NCI-H1105 (cell line): ENCODE measurements around the gene DGLUCY.
"Not testable (repeated sequence)": the region's sequence is repeated elsewhere in the genome, so short reads cannot be mapped to it uniquely, and the experiment has no call there.

ENCODE experiments used
- DNase-seq: peaks from one replicate; lab custom pipeline; 2025; lab: John Stamatoyannopoulos, UW

The DGLUCY gene

GRCh38 chr14:91171291-91171690 is 57.4 kb downstream of the DGLUCY start:
- DNase-seq: no peak

DNA sequence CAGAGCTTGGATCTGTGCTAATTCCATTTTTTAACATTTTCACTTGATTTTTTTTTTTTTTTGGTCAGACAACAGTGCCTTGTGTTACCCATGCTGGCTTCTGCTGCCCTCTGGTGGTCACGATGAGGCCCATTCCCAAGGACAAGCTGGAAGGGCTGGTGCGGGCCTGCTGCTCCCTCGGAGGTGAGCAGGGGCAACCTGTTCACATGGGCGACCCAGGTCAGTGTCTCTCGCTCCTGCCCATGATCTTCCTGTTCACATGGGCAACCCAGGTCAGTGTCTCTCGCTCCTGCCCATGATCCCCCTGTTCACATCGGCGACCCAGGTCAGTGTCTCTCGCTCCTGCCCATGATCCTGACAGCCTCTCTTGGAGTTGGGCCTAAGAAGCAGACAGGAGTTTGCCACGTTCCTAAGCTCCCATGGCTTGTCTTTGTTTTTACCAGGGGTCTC is 59.4 kb downstream of the DGLUCY start:
- DNase-seq: peak; percentile 70

DNA sequence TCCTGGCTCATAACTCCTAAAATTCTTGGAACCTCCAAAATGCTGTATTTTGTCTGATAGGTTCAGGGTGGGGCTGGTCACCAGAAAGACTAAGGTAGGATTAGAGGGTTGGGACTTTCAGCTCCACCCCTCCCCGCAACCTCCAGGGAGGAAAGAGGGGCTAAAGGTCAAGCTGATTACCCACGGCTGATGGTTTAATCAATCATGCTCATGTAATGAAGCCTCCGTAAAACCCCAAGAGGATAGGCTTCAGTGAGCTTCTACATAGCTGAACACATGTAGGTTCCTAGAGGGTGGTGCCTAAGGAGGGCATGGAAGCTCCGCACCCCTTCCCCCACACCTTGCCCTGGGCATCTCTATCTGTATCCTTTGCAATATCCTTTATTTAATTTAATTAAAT is 60.0 kb downstream of the DGLUCY start:
- no peak for DNase-seq

DNA sequence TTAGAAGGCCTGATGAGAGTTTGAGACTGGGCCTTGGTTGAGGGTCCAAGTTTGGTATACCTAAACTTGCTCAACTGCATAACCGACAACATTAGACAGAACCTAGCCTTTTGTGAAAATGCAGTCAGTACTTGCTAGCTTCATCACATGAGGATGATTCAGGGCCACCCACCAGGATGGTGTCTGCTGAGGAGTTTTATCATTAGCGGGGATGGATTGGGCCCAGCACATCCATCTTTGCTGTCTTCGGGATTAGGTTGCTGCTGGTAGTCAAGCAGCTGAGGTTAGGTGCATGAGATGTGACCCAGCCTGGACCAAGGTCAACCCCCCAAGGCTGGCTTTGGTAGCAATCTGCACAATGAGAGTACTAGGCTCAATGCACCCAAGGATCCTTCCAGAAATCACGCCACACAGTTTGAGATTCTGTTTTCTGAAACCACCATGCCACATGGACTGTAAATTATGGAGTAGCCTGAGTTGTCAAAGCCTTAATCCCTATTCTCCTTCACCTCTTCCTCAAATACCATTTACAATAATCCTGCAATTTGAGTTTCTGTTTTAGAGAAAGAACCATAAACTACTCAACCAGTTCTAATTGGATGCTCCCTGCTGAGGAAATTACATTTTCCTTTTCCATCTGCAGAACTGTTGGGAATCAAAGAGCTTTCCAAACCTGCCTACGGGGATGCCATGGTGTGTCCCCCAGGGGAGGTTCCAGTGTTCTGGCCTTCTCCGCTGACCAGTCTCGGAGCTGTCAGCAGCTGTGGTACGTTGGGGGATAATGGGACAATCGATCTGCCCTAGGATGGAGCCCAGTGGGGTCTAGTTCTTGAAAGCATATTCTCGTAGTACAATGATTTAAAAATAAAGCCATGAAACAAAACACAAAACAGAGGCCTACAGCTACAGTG is 61.7 kb downstream of the DGLUCY start:
- no peak for DNase-seq

DNA sequence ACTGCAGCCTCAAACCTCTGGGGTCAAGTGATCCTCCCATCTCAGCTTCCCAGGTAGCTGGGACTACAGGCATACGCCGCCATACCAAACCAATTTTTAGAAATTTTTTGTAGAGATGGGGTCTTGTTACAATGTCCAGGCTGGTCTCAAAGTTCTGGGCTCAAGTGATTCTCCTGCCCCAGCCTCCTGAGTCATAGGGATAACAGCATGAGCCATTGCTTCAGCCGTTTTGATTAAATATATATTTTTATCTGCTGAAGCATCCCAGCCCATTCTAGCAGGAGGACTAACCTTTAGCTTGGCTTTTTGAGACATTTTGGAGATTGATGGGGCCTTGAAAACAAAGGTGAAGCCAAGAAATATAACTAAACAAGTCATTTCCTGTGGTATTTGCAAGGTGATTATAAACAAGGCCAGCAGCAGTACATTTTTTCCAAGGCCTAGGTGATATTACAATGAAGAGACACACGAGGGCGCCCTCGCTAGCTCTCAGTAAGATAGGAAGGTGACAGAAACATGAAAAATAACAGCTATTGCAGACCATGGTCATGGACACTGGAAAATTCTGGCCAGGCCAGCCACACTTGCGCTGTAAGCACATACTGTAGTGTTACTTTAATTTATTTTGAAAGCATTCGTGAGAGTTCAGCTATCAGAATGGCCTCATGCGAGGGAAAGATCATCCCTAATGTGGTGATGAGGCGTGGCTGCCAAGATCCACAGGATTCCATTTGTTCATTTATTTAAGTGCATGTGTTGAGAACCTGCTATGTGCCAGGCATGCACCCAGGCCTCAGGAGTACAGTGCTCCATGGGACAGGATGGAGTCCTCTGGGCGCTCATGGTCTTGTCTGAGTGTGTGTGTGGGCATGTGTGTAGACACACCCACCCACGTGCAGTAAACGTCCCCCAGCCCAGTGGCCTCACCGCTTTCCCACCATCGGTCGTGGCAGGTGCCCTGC is 63.5 kb downstream of the DGLUCY start:
- peak; percentile 64 for DNase-seq

DNA sequence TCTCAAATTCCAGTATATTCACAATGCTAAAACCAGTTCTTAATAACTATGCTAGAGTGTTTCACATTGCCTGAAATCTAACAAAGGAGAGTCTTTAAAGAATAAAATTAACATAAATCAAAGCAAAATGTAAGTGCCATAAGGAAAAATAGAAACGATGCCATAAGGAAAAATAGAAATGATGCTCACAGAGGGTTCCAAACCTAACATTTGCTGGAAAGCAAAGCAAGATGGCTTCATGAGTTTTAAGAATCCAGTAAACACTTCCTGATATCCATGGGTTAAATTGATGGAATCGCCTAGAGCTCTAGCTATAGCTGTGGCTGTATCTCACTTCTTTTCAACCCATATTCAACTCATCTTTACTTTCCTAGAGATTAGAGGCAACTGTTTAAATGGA is 66.7 kb downstream of the DGLUCY start:
- no peak for DNase-seq

- not testable (repeated sequence) for DNase-seq
These were observed 68.9 kb downstream of the DGLUCY start for GRCh38 chr14:91182753-91183152.

GRCh38 chr14:91184559-91184958 is 70.7 kb downstream of the DGLUCY start:
- DNase-seq: no peak

DNA sequence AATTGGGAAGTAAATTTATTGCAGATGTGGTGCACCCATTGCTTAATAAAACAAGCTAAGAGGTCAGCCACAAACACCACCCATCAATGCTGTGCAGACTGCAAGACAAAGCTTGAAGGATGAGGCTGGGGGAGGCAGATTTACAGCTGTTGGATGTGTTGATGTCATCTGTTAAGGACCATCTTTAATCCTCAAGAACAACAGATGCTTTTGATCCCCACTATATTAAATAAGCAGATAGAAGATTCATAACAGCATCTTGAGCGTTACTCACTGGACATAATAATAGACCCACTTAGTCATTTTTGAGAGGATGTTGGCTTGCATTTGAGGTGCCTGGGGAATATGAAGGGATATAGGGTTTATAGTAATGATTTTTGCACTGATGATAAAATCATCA is 71.8 kb downstream of the DGLUCY start:
- no peak for DNase-seq

DNA sequence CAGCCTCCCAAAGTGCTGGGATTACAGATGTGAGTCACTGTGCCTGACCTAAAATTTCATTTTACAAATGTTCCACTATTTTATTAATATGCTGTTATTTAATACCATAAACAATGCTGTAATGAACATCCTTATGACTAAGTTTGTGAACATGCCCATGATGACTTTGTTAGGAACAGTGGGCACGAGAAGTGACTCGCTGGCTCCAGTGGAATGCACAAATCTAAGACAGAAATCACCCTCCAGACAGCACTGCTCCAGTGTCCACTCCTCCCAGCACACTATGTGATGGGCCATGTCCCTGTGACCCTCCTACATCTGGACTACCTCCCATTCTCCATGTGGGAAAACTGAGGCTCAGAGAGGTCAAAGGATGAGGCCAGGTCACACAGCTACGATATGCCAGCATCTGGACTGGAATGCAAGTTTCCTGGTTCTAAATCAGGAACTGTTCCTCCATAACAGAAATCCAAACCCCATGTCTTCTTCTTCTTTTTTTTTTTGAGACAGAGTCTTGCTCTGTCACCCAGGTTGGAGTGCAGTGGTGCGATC is 72.7 kb downstream of the DGLUCY start:
- no peak for DNase-seq

DNA sequence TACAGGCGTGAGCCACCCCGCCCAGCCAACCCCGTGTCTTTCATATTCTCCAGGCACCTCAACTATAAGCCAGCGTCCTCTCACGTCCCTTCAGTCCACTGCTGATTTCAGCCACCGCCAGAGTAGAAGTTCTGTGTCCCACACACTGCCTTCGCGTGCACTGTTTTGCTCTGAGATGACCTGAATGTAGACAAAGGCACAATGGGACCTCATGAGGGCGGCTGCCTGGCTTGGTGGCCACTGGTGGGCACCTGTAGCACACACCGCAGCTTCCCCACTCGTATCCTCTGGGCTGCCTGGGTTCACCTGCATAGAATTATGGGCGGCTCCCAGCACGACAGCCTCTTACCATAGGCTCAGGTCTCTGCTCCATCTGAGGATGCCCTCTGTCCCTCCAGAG is 73.4 kb downstream of the DGLUCY start:
- no peak for DNase-seq

DNA sequence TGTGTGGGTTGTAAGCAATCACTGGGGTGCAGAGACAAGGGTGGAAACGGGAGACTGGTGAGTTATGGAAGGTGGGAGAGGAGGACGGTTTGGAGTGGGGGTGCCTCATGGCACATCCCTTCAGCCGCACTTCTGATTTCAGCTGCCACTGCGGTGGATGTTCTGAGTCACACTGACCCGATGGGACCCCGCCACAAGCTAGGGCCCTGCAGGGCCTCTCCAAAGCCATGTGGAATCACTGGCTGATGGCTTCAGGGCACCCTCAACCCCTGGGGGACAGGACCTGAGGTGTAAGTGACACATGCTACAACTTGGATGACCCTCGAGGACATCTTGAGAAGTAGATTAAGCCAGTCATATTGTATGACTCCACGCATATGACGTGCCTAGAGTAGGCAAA is 77.0 kb downstream of the DGLUCY start:
- DNase-seq: no peak

GRCh38 chr14:91193069-91193468 is 79.2 kb downstream of the DGLUCY start:
- DNase-seq: no peak

DNA sequence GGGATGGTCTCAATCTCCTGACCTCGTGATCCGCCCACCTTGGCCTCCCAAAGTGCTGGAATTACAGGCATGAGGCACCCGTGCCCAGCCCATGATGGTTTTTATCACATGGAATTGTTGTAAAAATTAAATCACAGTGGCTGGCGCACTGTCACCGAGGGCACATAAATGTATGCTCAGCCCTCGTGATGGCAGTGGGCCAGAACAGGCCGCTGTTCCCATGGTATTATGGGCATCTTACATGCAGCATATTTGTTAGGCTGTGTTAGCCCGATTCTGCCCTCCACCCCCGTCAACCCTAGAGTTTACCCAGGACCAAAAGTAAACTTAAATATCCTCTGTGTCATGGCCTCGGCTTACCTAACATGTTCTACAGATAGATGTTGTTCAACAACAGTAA is 82.0 kb downstream of the DGLUCY start:
- DNase-seq: no peak

- no peak for DNase-seq
These were observed 83.8 kb downstream of the DGLUCY start for GRCh38 chr14:91197631-91198030.

DNA sequence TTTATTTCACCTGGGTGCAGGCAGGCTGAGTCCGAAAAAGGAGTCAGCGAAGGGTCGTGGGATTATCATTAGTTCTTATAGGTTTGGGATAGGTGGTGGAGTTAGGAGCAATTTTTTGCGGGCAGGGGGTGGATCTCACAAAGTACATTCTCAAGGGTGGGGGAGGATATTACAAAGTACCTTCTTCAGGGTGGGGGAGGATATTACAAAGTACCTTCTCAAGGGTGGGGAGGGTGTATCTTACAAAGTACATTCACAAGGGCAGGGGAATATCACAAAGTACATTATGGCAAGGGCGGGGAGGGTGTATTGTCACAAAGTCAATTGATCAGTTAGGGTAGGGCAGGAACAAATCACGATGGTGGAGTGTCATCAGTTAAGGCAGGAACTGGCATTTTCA is 86.9 kb downstream of the DGLUCY start:
- DNase-seq: not testable (repeated sequence)

DNA sequence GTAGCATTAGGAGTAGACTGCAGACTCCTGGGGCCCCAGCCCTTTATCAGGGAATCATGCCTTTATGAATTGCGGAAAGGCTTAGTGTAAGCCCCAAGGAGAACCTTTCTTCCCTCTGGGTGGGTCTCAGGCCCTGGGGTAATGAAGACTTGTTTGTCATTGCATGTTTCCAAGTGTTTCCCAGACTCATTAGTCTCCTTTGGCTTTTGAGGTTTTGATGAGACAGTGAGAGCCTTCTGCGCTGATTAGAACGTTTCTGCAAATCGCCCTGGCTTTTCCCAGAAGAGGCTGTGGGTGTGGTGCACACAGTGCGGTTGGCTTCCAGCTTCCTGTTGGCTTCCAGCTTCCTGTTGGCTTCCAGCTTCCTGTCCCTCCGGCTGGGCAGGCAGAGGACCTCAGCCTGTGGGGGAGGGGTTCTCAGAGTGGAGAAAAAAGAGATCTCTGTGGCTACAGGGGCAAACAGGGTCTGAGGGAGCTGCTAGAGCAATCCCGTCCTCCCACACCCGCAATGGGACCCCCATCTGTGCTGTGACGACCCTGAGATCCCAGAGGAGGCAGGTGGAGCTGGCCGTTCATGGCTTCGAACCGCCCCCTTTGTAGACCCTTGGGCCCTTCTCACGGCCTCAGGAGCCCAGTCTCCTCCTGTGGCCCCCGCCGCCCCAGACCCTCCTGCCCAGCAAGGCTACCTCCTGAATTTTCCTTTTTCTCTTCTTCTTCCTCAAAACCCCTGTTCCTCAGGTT is 88.5 kb downstream of the DGLUCY start:
- DNase-seq: no peak

GRCh38 chr14:91204657-91205056 is 90.8 kb downstream of the DGLUCY start:
- no peak for DNase-seq

DNA sequence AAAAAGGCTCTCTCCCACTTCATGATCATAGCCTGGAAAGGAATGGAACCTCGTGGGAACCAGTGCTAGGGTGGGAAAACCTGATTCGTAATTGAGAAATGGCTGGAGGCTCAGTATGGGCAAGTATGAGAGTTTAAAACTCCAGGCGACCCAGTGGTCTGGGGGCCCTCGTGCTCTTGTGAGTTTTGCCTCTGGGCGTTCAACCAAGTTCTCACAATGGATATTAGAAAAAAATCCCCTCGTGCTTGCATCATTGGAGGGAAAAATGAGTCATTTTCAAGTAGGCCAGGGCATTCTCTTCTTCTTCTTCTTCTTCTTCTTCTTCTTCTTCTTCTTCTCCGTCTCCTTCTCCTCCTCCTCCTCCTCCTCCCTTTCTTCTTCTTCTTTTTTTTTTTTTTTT is 91.6 kb downstream of the DGLUCY start:
- DNase-seq: no peak

- no peak for DNase-seq
These were observed 93.1 kb downstream of the DGLUCY start for GRCh38 chr14:91207008-91207407.

GRCh38 chr14:91211017-91211416 is 97.1 kb downstream of the DGLUCY start:
- no peak for DNase-seq

GRCh38 chr14:91214306-91214705 is 100.4 kb downstream of the DGLUCY start:
- no peak for DNase-seq
